ENCODE measurements around the gene HS6ST2. TPM values are rescaled to one million over a fixed set of nuclear protein-coding genes. Genes with fewer than 3 reads are reported as not detected.

The HS6ST2 gene
- total and polyA plus RNA-seq, 9 of the 15 experiments (the other 6 are each of a cell fraction or from before 2014, with no cell fraction given): not detected

GRCh38 chrX:132875650-132876522 is 82.5 kb downstream of the HS6ST2 start (continued):
- no peak for TF ChIP-seq SFPQ (IDR thresholded peaks at IDR 0.05; ENCODE audit: low read depth, low read length)

DNA sequence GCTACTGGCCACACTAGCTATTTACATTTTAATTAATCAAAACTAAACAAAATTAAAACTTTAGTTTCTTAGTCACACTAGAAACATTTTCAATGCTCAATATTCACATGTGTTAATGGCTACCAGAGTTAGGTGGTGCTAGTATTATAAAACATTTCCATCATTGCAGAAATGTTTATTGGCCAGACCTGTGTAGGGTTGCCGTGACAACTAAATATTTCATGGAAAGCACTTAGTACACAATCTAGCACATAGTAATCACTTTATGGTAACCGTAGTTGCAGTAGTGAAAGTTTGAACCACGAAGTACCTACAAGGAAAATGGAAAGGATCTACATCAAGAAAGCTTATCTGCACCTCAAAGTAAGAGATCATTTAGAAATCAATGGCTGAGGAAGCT is 95.9 kb downstream of the HS6ST2 start:
- no peaks in the 10 kb centered on the region for H3K27me3 ChIP-seq (ENCODE audit: control insufficient read depth in 2 of 2, insufficient read depth in 2 of 2, low read length in 2 of 2)
- in situ Hi-C loops (cut with MboI): no loop called here
- H3K9me1 ChIP-seq (ENCODE audit: control insufficient read depth, insufficient read depth, low read length): no peaks in the 10 kb centered on the region
- no peak overlapping the region for H3K4me3 ChIP-seq
- WGBS (ENCODE audit: insufficient coverage, low coverage, missing lambda C conversion rate): 0% methylated on average over 3 of the region's 3 CpGs
- FAIRE-seq (no peak), ATAC-seq (no peak), DNase-seq (ENCODE audit: extremely low read depth in 1 of 4, low spot score in 3 of 4) (no peak)
- ChIA-PET CTCF (ENCODE audit: low intra/inter-chr PET ratio) (no interaction called here), POLR2A (interaction anchor here (1.1 kb wide), 1 partner anchor 40 kb away, joined by 3 read pairs; no protein-coding TSS in a partner anchor)
- no peaks in the 10 kb centered on the region for H3K9me3 ChIP-seq (replicated peaks; ENCODE audit: control insufficient read depth, insufficient read depth, low read depth, low read length)
- no peak overlapping the region for H3K9ac ChIP-seq (ENCODE audit: insufficient read depth in 1 of 2, low read depth in 2 of 2, low read length in 2 of 2)
- H3K27ac ChIP-seq (ENCODE audit: extremely low read depth, low read depth, low read length): no peak overlapping the region
- no peaks in the 10 kb centered on the region for H3K79me2 ChIP-seq (ENCODE audit: control insufficient read depth, insufficient read depth, low read length)
- no peak overlapping the region for H3K4me2 ChIP-seq (ENCODE audit: insufficient read depth, low read length)
- intact Hi-C loops (cut with micrococcal nuclease): no loop called here
- no peak overlapping the region for H2AFZ ChIP-seq (ENCODE audit: low read depth, low read length)
- BruUV-seq (replicated peaks): no TSS peak
- H3K4me1 ChIP-seq (replicated peaks in 1 of 2; ENCODE audit: control insufficient read depth in 2 of 2, insufficient read depth in 2 of 2, low read length in 2 of 2): no peaks in the 10 kb centered on the region
- H4K20me1 ChIP-seq (replicated peaks; ENCODE audit: control insufficient read depth, insufficient read depth, low read length): no peaks in the 10 kb centered on the region
- no peaks in the 10 kb centered on the region for H3K36me3 ChIP-seq (ENCODE audit: control insufficient read depth, insufficient read depth, low read length)
- no peak for TF ChIP-seq C11orf30 (IDR thresholded peaks at IDR 0.05; ENCODE audit: low read depth)
- no peak for TF ChIP-seq FOXP4 (CRISPR knock-in tag; IDR thresholded peaks at IDR 0.05; ENCODE audit: borderline replicate concordance)
- TF ChIP-seq CBFB (CRISPR knock-in tag; IDR thresholded peaks at IDR 0.05): no peak
- no peak for TF ChIP-seq RB1 (IDR thresholded peaks at IDR 0.05; ENCODE audit: low read depth)
- no peak for TF ChIP-seq DDX20 (tag; IDR thresholded peaks at IDR 0.05; ENCODE audit: low read depth)
- no peak for TF ChIP-seq ZNF311 (CRISPR knock-in tag; IDR thresholded peaks at IDR 0.05)
- TF ChIP-seq SRSF9 (IDR thresholded peaks at IDR 0.05; ENCODE audit: borderline replicate concordance, low read depth, low read length): no peak
- TF ChIP-seq CHD4 (IDR thresholded peaks at IDR 0.05; ENCODE audit: insufficient read depth, insufficient replicate concordance, low read depth, low read length, poor library complexity, severe bottlenecking): no peak
- TF ChIP-seq ZNF699 (CRISPR knock-in tag; IDR thresholded peaks at IDR 0.05; ENCODE audit: insufficient replicate concordance): no peak
- no peak for TF ChIP-seq KAT8 (IDR thresholded peaks at IDR 0.05; ENCODE audit: low read depth)

Data from K562 (cell line).